Body of pancreas (tissue), 4 donors: ENCODE measurements around the gene POLR3G. TPM values are rescaled to one million over a fixed set of nuclear protein-coding genes. Genes with fewer than 3 reads are reported as not detected.

Experiments used
- ATAC-seq: fragments of 150-250 bp; one replicate; pipeline ENCODE4 v1.9.1; 2016
- DNase-seq, 4 donors: peaks; one replicate each; pipeline ENCODE4 v3.0.0-alpha.2; 2019
- H3K27ac ChIP-seq, 4 donors: fragments of 200-600 bp; sonication (generic); 1 replicate in 3 of 4; 2 replicates in 1 of 4; pipeline versions ENCODE4 v1.5.1 to v1.6.1; 2016 to 2019; ENCODE audit warnings: mild to moderate bottlenecking in 1 of 4, mixed read lengths in 1 of 4, moderate library complexity in 1 of 4
- H3K27me3 ChIP-seq, 2 donors: fragments of 200-600 bp; sonication (generic); one replicate each; pipeline ENCODE4 v1.6.0; 2016; ENCODE audit warnings: mild to moderate bottlenecking in 1 of 2
- H3K36me3 ChIP-seq, 2 donors: fragments of 200-600 bp; sonication (generic); replicated peaks in 1 of 2; 2 replicates each; pipeline ENCODE4 v1.5.1; 2016; ENCODE audit warnings: low read depth in 2 of 2; ENCODE audit not compliant: insufficient read depth in 1 of 2
- H3K4me1 ChIP-seq: fragments of 200-600 bp; sonication (generic); one replicate; pipeline ENCODE4 v1.6.0; 2016
- H3K4me3 ChIP-seq, 2 donors: fragments of 200-600 bp; sonication (generic); 1 replicate in 1 of 2; 2 replicates in 1 of 2; pipeline ENCODE4 v1.5.1; 2016 to 2019
- H3K9me3 ChIP-seq, 3 donors: fragments of 200-600 bp; sonication (generic); 1 replicate in 2 of 3; 2 replicates in 1 of 3; pipeline ENCODE4 v1.5.1; 2016
- POLR2A ChIP-seq, 3 donors: fragments of 450-650 bp; IDR thresholded peaks; one replicate each; pipeline ENCODE4 v1.6.1; 2016; ENCODE audit warnings: antibody characterized with exemption in 3 of 3, mild to moderate bottlenecking in 2 of 3
- WGBS, 2 donors: methylation state at CpG; one replicate each; pipeline ENCODE4 v1.1.5; 2017; 5-methylcytosine and 5-hydroxymethylcytosine counted together
- intact Hi-C: fragments of 100-400 bp; cut with DNase I; formaldehyde crosslinking; loops from one replicate; pipeline ENCODE4 v1.15.1; 2023
- total RNA-seq, 2 donors: library from RNA; depleted of rRNA; stranded (reverse); fragments of >200 nt; gene quantifications; one replicate each; pipeline ENCODE4 v1.1.0, GENCODE V29; 2016
- TF ChIP-seq, protein P1 (sequence below), 7 experiments: fragments of 450-650 bp in 4 of 7; fragments of 200-600 bp in 3 of 7; sonication (generic) in 3 of 7; IDR thresholded peaks; one replicate each; pipeline ENCODE4 v1.5.1; 2016 to 2019; ENCODE audit warnings: antibody characterized with exemption in 7 of 7

Gene POLR3G
- total RNA-seq, 2 donors from 2014 or later, result 1.6 TPM; not detected in 1

DNA sequence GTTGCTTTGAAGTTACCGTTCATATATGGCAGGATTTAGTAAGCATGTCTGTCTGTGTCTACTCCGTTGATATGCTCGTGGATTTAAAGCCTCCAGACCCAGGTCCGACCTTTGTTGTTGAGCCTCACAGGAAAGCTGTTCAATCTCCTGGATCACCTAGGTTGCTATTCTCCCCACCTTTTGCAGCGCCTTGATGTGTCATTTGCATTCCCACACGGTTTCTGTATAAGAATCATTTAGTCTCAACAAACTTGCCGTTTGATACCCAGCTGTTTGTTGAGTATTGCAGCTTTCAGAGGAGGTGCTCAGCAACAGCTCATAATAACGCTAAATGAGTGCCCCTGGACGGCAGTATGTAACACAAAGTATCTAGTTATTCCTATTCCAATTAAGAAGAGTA is 82.7 kb downstream of the POLR3G start:
- TF ChIP-seq, protein P1, sequence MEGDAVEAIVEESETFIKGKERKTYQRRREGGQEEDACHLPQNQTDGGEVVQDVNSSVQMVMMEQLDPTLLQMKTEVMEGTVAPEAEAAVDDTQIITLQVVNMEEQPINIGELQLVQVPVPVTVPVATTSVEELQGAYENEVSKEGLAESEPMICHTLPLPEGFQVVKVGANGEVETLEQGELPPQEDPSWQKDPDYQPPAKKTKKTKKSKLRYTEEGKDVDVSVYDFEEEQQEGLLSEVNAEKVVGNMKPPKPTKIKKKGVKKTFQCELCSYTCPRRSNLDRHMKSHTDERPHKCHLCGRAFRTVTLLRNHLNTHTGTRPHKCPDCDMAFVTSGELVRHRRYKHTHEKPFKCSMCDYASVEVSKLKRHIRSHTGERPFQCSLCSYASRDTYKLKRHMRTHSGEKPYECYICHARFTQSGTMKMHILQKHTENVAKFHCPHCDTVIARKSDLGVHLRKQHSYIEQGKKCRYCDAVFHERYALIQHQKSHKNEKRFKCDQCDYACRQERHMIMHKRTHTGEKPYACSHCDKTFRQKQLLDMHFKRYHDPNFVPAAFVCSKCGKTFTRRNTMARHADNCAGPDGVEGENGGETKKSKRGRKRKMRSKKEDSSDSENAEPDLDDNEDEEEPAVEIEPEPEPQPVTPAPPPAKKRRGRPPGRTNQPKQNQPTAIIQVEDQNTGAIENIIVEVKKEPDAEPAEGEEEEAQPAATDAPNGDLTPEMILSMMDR (IDR thresholded peaks at IDR 0.05), result no peak
- no peak for TF ChIP-seq POLR2A (IDR thresholded peaks at IDR 0.05)
- Histone ChIP-seq H3K27me3 (no peaks in the 10 kb centered on the region), H3K4me1 (peaks cover 16% of the 10 kb centered on the region), H3K27ac (no peak overlapping the region), H3K9me3 (peaks cover 0 to 4% (median 0%) of the 10 kb centered on the region in 3 donors), H3K36me3 (no peaks in the 10 kb centered on the region), H3K4me3 (no peak overlapping the region)
- intact Hi-C loops, result no loop called here
- 9 to 10% methylated on average over 9 of the region's 9 CpGs for WGBS, 2 donors
- DNase-seq, result no peak
- ATAC-seq, result no peak

DNA sequence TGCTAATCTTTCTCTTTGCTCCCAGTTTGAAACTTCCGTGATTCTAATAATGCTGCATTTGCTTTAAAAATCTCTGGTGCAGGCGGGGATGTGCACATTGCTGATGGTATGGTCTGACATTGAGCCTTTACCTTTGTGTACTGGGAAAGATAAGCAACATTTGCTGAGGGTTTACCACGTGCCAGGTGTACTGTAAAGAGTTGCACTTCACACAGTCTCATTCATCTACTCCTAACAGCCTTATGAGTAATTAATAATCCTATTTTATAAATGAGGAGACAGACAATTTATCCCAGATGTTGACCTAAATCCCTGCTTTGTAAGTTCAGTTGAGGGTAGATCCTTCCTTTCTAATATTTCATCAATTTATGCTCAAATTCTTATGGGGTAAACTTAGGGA is 83.2 kb downstream of the POLR3G start:
- intact Hi-C loops, result no loop called here
- H3K9me3 ChIP-seq, result peaks cover 0 to 4% (median 0%) of the 10 kb centered on the region in 3 donors
- 0 to 7% methylated on average over 3 of the region's 3 CpGs for WGBS, 2 donors
- peak overlapping the region; percentile 15 to 24 for H3K4me3 ChIP-seq
- DNase-seq, result no peak
- peak overlapping the region in 3 of 4 donors; percentile 24 to 61 (median 53) for H3K27ac ChIP-seq
- H3K27me3 ChIP-seq, result no peaks in the 10 kb centered on the region
- no peaks in the 10 kb centered on the region for H3K36me3 ChIP-seq
- TF ChIP-seq, protein P1 (IDR thresholded peaks at IDR 0.05), result no peak
- TF ChIP-seq POLR2A (IDR thresholded peaks at IDR 0.05), result no peak
- H3K4me1 ChIP-seq, result peaks cover 16% of the 10 kb centered on the region
- no peak for ATAC-seq

DNA sequence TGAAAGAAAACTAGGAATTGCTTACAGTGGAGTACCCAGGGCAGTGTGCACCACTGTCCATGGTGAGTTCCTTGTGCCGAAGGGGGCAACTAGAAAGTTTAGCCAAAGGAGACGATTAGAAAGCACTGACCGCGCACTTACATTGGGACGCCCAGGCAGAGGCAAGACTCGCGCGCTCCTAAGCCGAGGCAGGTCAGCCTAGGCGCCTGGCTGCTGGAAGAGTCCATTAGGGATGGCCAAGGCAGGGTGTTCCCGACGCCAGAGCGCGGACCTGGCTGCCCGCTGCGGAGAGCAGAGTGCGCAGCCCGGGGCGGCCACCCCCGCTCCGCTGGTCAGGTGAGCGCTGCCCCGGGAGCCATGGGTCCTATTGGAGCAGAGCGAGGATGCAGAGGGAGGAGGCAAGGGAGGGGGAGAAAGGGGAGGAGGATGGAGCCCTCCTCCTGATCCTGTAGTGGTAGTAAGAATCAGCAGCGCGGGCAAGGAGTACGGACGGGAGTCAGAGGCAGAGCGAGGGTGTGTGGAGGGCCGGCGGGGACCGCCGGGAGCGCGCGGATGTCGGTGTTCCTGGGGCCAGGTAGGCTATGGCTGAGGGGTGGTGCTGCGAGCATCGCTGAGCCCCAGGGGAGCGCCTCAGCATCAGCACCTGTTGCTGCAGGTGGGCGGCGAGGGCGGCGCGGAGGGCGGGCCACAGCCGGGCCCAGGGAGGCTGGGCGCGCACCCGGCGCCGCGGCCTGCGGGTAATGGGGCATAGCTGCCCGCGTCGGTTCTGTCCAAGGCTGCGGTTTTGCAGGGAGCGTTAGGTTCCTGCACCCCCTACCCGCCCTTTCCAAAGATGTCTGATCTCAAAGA is 83.9 kb downstream of the POLR3G start, which contains the start of gene ADGRV1:
Gene ADGRV1 (plus strand): TSS at position 454 of the 849 bp plus-strand sequence. CDS start 99 bp downstream, at position 553.
- peak; percentile 93 to 95 (median 94) for DNase-seq
- peaks cover 16% of the 10 kb centered on the region for H3K4me1 ChIP-seq
- WGBS, 2 donors, result 0 to 1% methylated on average over 36 to 60 of the region's 60 CpGs
- intact Hi-C loops, result no loop called here
- peak; percentile 83 to 92 (median 86) for TF ChIP-seq POLR2A (IDR thresholded peaks at IDR 0.05)
- TF ChIP-seq, protein P1 (IDR thresholded peaks at IDR 0.05), result peak in 1 of 7 experiments; percentile 13
- ATAC-seq, result peak; percentile 99
- H3K36me3 ChIP-seq, result no peaks in the 10 kb centered on the region
- H3K27ac ChIP-seq, result peak within 1 kb of the TSS; percentile 6 to 69 (median 38)
- no peaks in the 10 kb centered on the region for H3K27me3 ChIP-seq
- peaks cover 0 to 4% (median 0%) of the 10 kb centered on the region in 3 donors for H3K9me3 ChIP-seq
- H3K4me3 ChIP-seq, result peak within 1 kb of the TSS; percentile 26 to 38

DNA sequence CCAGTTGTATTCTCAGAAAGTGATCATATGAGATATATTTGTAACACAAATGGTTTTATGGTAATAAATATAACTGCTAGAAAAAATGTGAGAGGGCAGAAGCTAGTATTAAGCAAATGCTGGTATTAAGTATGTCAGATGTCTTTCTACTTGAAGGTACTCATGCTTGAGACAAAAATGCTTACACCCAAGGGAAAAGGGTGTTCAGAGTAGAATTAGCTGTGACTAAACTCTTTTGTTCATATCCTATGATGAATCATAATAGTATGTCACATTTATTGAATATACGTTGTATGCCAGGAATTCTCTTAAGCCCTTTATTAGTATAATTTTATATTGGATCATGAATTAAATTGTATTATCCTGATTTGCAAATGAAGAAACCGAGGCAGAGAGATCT is 86.1 kb downstream of the POLR3G start:
- Histone ChIP-seq H3K36me3 (no peaks in the 10 kb centered on the region), H3K27ac (no peak overlapping the region), H3K4me1 (peaks cover 16% of the 10 kb centered on the region), H3K9me3 (peaks cover 0 to 4% (median 0%) of the 10 kb centered on the region in 3 donors), H3K27me3 (no peaks in the 10 kb centered on the region), H3K4me3 (no peak overlapping the region)
- intact Hi-C loops, result no loop called here
- WGBS, 2 donors, result 78% methylated on average over 2 of the region's 2 CpGs
- ATAC-seq, result no peak
- no peak for DNase-seq
- TF ChIP-seq, protein P1 (IDR thresholded peaks at IDR 0.05), result no peak
- TF ChIP-seq POLR2A (IDR thresholded peaks at IDR 0.05), result no peak
